Liver (tissue), 9 donors: ENCODE data around the gene MRS2. TPM values are rescaled to one million over a fixed set of nuclear protein-coding genes. Genes with fewer than 3 reads are reported as not detected.
A peak's percentile ranks its signal among the peaks of the same experiment; 100 is the strongest.

Experiments used
- DNase-seq: peaks from one replicate; pipeline ENCODE4 v3.0.0-alpha.2; 2017; ENCODE audit warnings: low spot score
- H3K27ac ChIP-seq, 2 donors: one replicate each; pipeline ENCODE4 v1.7.0; 2013; ENCODE audit warnings: inconsistent platforms in 2 of 2, low read length in 2 of 2, control low read depth in 1 of 2, low read depth in 1 of 2, mild to moderate bottlenecking in 1 of 2
- H3K27me3 ChIP-seq, 4 donors: one replicate each; pipeline versions ENCODE4 v1.6.1 to v1.7.0; 2013; ENCODE audit warnings: low read length in 3 of 4, inconsistent platforms in 1 of 4, mild to moderate bottlenecking in 1 of 4, moderate library complexity in 1 of 4; ENCODE audit not compliant: control insufficient read depth in 4 of 4, insufficient read depth in 4 of 4
- H3K36me3 ChIP-seq, 4 donors: one replicate each; pipeline versions ENCODE4 v1.6.1 to v1.7.0; 2013; ENCODE audit warnings: low read length in 3 of 4, mild to moderate bottlenecking in 3 of 4, low read depth in 1 of 4, moderate library complexity in 1 of 4; ENCODE audit not compliant: control insufficient read depth in 4 of 4, insufficient read depth in 3 of 4
- H3K4me1 ChIP-seq, 4 donors: one replicate each; pipeline versions ENCODE4 v1.6.1 to v1.7.0; 2013; ENCODE audit warnings: low read length in 3 of 4, mild to moderate bottlenecking in 3 of 4, moderate library complexity in 1 of 4; ENCODE audit not compliant: control insufficient read depth in 4 of 4, insufficient read depth in 4 of 4
- H3K4me3 ChIP-seq, 3 donors: one replicate each; pipeline versions ENCODE4 v1.6.1 to v1.7.0; 2013; ENCODE audit warnings: low read length in 3 of 3, control low read depth in 1 of 3, low read depth in 1 of 3, mild to moderate bottlenecking in 1 of 3
- H3K9ac ChIP-seq, 2 donors: one replicate each; pipeline ENCODE4 v1.7.0; 2013; ENCODE audit warnings: low read length in 2 of 2, mild to moderate bottlenecking in 2 of 2, moderate library complexity in 2 of 2, control low read depth in 1 of 2, low read depth in 1 of 2
- H3K9me3 ChIP-seq, 4 donors: one replicate each; pipeline versions ENCODE4 v1.6.1 to v1.7.0; 2013; ENCODE audit warnings: low read length in 3 of 4; ENCODE audit not compliant: control insufficient read depth in 4 of 4
- CTCF ChIP-seq: fragments of 150-350 bp; IDR thresholded peaks from 2 replicates; pipeline ENCODE4 v1.5.1; 2017; ENCODE audit warnings: improper control_type of control experiment, low read depth, low read length; ENCODE audit not compliant: missing input control
- GABPA ChIP-seq, 2 donors: IDR thresholded peaks in 1 of 2; conservative IDR thresholded peaks in 1 of 2; 2 replicates each; pipeline ENCODE4 v1.6.1; 2016; ENCODE audit warnings: antibody characterized with exemption in 2 of 2, mild to moderate bottlenecking in 1 of 2, moderate library complexity in 1 of 2
- HNF4A ChIP-seq, 2 donors: conservative IDR thresholded peaks; 2 replicates each; pipeline ENCODE4 v1.6.1; 2016; ENCODE audit warnings: antibody characterized with exemption in 2 of 2, mild to moderate bottlenecking in 2 of 2
- HNF4G ChIP-seq: IDR thresholded peaks from 2 replicates; pipeline ENCODE4 v1.6.1; 2016; ENCODE audit warnings: antibody characterized with exemption
- JUND ChIP-seq, 2 donors: IDR thresholded peaks; 2 replicates each; pipeline ENCODE4 v1.6.1; 2016; ENCODE audit warnings: antibody characterized with exemption in 2 of 2
- RAD21 ChIP-seq, 2 donors: IDR thresholded peaks; 2 replicates each; pipeline ENCODE4 v1.6.1; 2016; ENCODE audit warnings: antibody characterized with exemption in 2 of 2, mild to moderate bottlenecking in 2 of 2
- REST ChIP-seq: IDR thresholded peaks from 2 replicates; pipeline ENCODE4 v1.6.1; 2016; ENCODE audit warnings: antibody characterized with exemption, mild to moderate bottlenecking
- RXRA ChIP-seq, 2 donors: IDR thresholded peaks; 2 replicates each; pipeline ENCODE4 v1.6.1; 2017 to 2018; ENCODE audit warnings: antibody characterized with exemption in 2 of 2, mild to moderate bottlenecking in 1 of 2
- SP1 ChIP-seq: IDR thresholded peaks from 2 replicates; pipeline ENCODE4 v1.6.1; 2018; ENCODE audit warnings: antibody characterized with exemption, mild to moderate bottlenecking
- YY1 ChIP-seq: IDR thresholded peaks from 2 replicates; pipeline ENCODE4 v1.6.1; 2016; ENCODE audit warnings: antibody characterized with exemption, mild to moderate bottlenecking
- WGBS: extraction: QIAGEN DNeasy Blood & Tissue Kit; methylation state at CpG from one replicate; pipeline ENCODE4 v1.1.7; 2013; 5-methylcytosine and 5-hydroxymethylcytosine counted together
- polyA plus RNA-seq, 2 donors: library from polyadenylated mRNA; stranded (reverse) in 1 of 2; unstranded in 1 of 2; fragments of 200-250 nt in 1 of 2; fragments of >200 nt in 1 of 2; fragmentation: Nextera tagmentation in 1 of 2; extraction: Ambion mirVana in 1 of 2; gene quantifications; one replicate each; pipeline versions ENCODE4 v1.2.1 to v1.2.3, GENCODE V29; 2013 to 2015
- total RNA-seq, 2 donors: library from RNA; depleted of rRNA; stranded (reverse); fragments of >200 nt; gene quantifications; one replicate each; pipeline ENCODE4 v1.2.3, GENCODE V29; 2014
- TF ChIP-seq, protein P1 (sequence below): IDR thresholded peaks from 2 replicates; pipeline ENCODE4 v1.6.1; 2016; ENCODE audit warnings: antibody characterized with exemption
- TF ChIP-seq, protein P2 (sequence below): IDR thresholded peaks from 2 replicates; pipeline ENCODE4 v1.6.1; 2016; ENCODE audit warnings: antibody characterized with exemption
- donor health status: healthy.
- donor health status: healthy.
- donor health status: healthy.
- donor health status: healthy.
- donor health status: healthy.

MRS2 gene
- total and polyA plus RNA-seq, 4 donors, result 10.1 to 20.1 (median 13.9) TPM

- Histone ChIP-seq H3K27me3 (no peaks in the 10 kb centered on the region), H3K27ac (no peak overlapping the region), H3K36me3 (peaks cover 11 to 47% (median 29%) of the 10 kb centered on the region in 4 donors), H3K4me1 (no peaks in the 10 kb centered on the region), H3K9ac (no peak overlapping the region), H3K9me3 (no peaks in the 10 kb centered on the region), H3K4me3 (no peak overlapping the region)
- 89% methylated on average over 9 of the region's 9 CpGs for WGBS
- TF ChIP-seq, protein P1, sequence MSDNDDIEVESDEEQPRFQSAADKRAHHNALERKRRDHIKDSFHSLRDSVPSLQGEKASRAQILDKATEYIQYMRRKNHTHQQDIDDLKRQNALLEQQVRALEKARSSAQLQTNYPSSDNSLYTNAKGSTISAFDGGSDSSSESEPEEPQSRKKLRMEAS, result no peak
- TF ChIP-seq YY1, result no peak
- TF ChIP-seq HNF4G, result no peak
- no peak for TF ChIP-seq RAD21 (IDR thresholded peaks at IDR 0.05)
- TF ChIP-seq, protein P2, sequence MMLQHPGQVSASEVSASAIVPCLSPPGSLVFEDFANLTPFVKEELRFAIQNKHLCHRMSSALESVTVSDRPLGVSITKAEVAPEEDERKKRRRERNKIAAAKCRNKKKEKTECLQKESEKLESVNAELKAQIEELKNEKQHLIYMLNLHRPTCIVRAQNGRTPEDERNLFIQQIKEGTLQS, result no peak
- no peak for DNase-seq
Measured at GRCh38 chr6:24448828-24449525, 46.2 kb downstream of the MRS2 start.

DNA sequence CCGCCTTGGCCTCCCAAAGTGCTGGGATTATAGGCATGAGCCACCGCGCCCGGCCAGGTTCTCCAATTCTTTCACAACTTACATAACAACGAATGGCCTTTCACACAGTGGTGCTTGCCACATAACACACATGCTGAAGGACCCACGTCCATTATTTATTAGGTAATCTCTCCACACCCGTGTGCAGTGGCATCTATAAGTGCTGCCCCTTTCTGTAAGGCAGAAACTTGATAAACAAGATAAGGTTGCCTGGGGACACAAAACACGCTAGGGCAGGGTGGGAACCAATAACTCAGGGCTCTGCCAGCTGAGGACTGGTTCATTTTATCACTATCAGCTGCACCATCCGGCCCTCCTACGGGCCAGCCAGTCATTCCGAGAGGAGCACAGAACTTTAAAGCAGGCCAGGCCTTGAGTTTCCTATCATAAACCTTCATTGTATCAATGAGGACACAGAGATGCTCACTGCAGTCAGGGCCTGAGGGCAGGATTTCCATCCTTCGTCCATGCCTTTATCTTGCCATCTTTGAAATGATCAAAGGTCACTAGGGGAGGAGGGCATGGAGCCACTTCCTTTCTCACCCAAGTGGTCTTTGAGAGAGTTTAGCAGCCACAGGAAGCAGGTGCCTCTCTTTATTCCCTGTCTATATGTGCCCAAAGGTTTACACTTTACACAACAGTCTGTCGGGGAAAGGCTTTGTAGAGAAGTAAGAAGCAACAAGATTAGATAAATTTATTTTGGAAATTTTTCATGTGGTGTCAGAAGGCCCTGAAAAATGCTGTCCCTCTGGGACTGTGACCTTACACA is 49.0 kb downstream of the MRS2 start:
- DNase-seq, result peak; percentile 60
- 69% methylated on average over 13 of the region's 13 CpGs for WGBS

DNA sequence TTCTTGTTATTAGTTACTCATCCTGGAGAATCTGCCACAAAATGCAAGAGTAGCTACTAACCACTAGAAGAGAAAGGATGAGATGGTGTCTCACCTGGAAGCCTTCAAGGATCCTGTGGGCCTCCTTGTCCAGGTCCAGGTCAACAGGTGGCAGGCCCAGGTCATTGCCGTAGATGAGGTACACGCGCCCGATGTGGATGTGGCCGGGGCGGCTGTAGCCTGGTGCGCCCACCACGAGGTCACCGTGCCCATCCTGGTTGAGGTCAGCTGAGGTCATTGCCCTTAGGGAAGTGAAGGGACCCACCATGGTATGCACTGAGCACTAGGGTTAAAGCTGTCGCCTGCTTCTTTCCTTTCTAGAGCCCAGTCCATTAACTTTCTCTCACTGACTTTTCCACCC is 51.2 kb downstream of the MRS2 start:
- Histone ChIP-seq H3K9ac (no peak overlapping the region), H3K27ac (no peak overlapping the region), H3K4me3 (no peak overlapping the region), H3K4me1 (no peaks in the 10 kb centered on the region), H3K36me3 (peaks cover 5 to 28% (median 20%) of the 10 kb centered on the region in 4 donors), H3K9me3 (no peaks in the 10 kb centered on the region), H3K27me3 (no peaks in the 10 kb centered on the region)
- no peak for TF ChIP-seq SP1
- TF ChIP-seq, protein P1, result no peak
- TF ChIP-seq GABPA (IDR thresholded peaks at IDR 0.05 in 1 of 2, conservative IDR thresholded peaks at IDR 0.05 in 1 of 2), result no peak
- TF ChIP-seq, protein P2, result no peak
- no peak for TF ChIP-seq RXRA (IDR thresholded peaks at IDR 0.05)
- no peak for TF ChIP-seq REST
- no peak for TF ChIP-seq CTCF
- no peak for TF ChIP-seq JUND (IDR thresholded peaks at IDR 0.05)
- 97% methylated on average over 10 of the region's 10 CpGs for WGBS
- DNase-seq, result no peak

More for the DNA sequence above, 49.0 kb downstream of the MRS2 start:
- no peak for TF ChIP-seq CTCF
- TF ChIP-seq HNF4A (conservative IDR thresholded peaks at IDR 0.05), result peak in 1 of 2 donors; percentile 3
- Histone ChIP-seq H3K27me3 (no peaks in the 10 kb centered on the region), H3K4me3 (no peak overlapping the region), H3K4me1 (no peaks in the 10 kb centered on the region), H3K36me3 (peaks cover 8 to 37% (median 23%) of the 10 kb centered on the region in 4 donors), H3K27ac (no peak overlapping the region), H3K9ac (no peak overlapping the region), H3K9me3 (no peaks in the 10 kb centered on the region)
